IMR-90 (cell line): ENCODE measurements around the gene NOL6. TPM values are rescaled to one million over a fixed set of nuclear protein-coding genes. Genes with fewer than 3 reads are reported as not detected.
"Not testable (repeated sequence)": the region's sequence is repeated elsewhere in the genome, so short reads cannot be mapped to it uniquely, and the experiment has no call there.

ENCODE experiments used
- ATAC-seq: fragments of 200-7000 bp; cut with Tn5 transposase; 2 replicates; pipeline ENCODE4 v1.9.1; 2020; ENCODE audit warnings: low read depth, mild to moderate bottlenecking, moderate library complexity
- BruUV-seq: library from RNA; stranded (reverse); fragments of 400-500 nt; replicated peaks from 2 replicates; lab custom pipeline; 2021; lab: Mats Ljungman, UMichigan
- CTCF ChIA-PET: fragments of 300-600 bp; formaldehyde crosslinking; extraction: SDS; loops from one replicate; lab custom pipeline; 2021; ENCODE audit warnings: antibody characterized with exemption; lab: Yijun Ruan, JAX
- POLR2A ChIA-PET: fragments of 300-600 bp; sonication (Branson Sonifier 250); formaldehyde crosslinking; loops from one replicate; lab custom pipeline; 2022; ENCODE audit warnings: antibody characterized with exemption; ENCODE audit not compliant: unreplicated experiment; lab: Charles Lee
- DNase-seq: peaks from one replicate; pipeline ENCODE4 v3.0.0; 2013
- H2AFZ ChIP-seq: replicated peaks from 2 replicates; pipeline ENCODE3; 2013; ENCODE audit warnings: low read length, mild to moderate bottlenecking; ENCODE audit not compliant: poor library complexity
- H2AK5ac ChIP-seq: 2 replicates; pipeline ENCODE4 v1.6.1; 2013; ENCODE audit warnings: low read depth, low read length, inconsistent platforms
- H2AK9ac ChIP-seq: replicated peaks from 2 replicates; pipeline ENCODE3; 2013; ENCODE audit warnings: mild to moderate bottlenecking, low read depth, low read length, moderate library complexity; ENCODE audit not compliant: poor library complexity
- H2BK120ac ChIP-seq: 2 replicates; pipeline ENCODE4 v1.6.1; 2013; ENCODE audit warnings: low read depth, low read length, inconsistent platforms
- H2BK15ac ChIP-seq: 3 replicates; pipeline ENCODE4 v1.6.1; 2013; ENCODE audit warnings: low read depth, low read length, inconsistent platforms
- H2BK20ac ChIP-seq: 2 replicates; pipeline ENCODE4 v1.6.1; 2013; ENCODE audit warnings: low read depth, mild to moderate bottlenecking, inconsistent platforms, low read length, moderate library complexity
- H2BK5ac ChIP-seq: 2 replicates; pipeline ENCODE4 v1.6.1; 2013; ENCODE audit warnings: mild to moderate bottlenecking, low read depth, low read length, inconsistent platforms; ENCODE audit not compliant: poor library complexity, severe bottlenecking
- H3K14ac ChIP-seq: replicated peaks from 2 replicates; pipeline ENCODE4 v1.6.1; 2013; ENCODE audit warnings: low read depth, low read length, inconsistent platforms
- H3K18ac ChIP-seq: 2 replicates; pipeline ENCODE4 v1.6.1; 2013; ENCODE audit warnings: low read depth, low read length, control low read depth
- H3K23ac ChIP-seq: 2 replicates; pipeline ENCODE4 v1.6.1; 2013; ENCODE audit warnings: low read depth, low read length, inconsistent platforms
- H3K27ac ChIP-seq: 2 replicates; pipeline ENCODE4 v1.5.1; 2013; ENCODE audit warnings: mild to moderate bottlenecking, control low read depth, low read length; ENCODE audit not compliant: insufficient read depth
- H3K27me3 ChIP-seq: 2 replicates; pipeline ENCODE4 v1.6.1; 2013; ENCODE audit warnings: low read length; ENCODE audit not compliant: control insufficient read depth, insufficient read depth
- H3K36me3 ChIP-seq: 2 replicates; pipeline ENCODE4 v1.6.1; 2013; ENCODE audit warnings: low read length, mixed read lengths; ENCODE audit not compliant: control insufficient read depth, insufficient read depth
- H3K4ac ChIP-seq: 2 replicates; pipeline ENCODE4 v1.6.1; 2013; ENCODE audit warnings: low read depth, low read length, inconsistent platforms
- H3K4me1 ChIP-seq: 2 replicates; pipeline ENCODE4 v1.6.1; 2013; ENCODE audit warnings: low read length, mixed read lengths; ENCODE audit not compliant: control insufficient read depth, insufficient read depth
- H3K4me2 ChIP-seq: 2 replicates; pipeline ENCODE4 v1.6.1; 2013; ENCODE audit warnings: low read depth, mild to moderate bottlenecking, control low read depth, low read length, moderate library complexity
- H3K4me3 ChIP-seq: 2 replicates; pipeline ENCODE4 v1.5.1; 2013; ENCODE audit warnings: low read depth, mild to moderate bottlenecking, control low read depth, low read length, moderate library complexity; ENCODE audit not compliant: insufficient read depth
- H3K56ac ChIP-seq: 2 replicates; pipeline ENCODE4 v1.6.1; 2013; ENCODE audit warnings: low read length, inconsistent platforms; ENCODE audit not compliant: insufficient read depth; ENCODE audit errors: extremely low read depth
- H3K79me1 ChIP-seq, 2 experiments: 2 replicates each; pipeline ENCODE4 v1.6.1; 2013; ENCODE audit warnings: low read length in 2 of 2, inconsistent platforms in 1 of 2, low read depth in 1 of 2
- H3K9ac ChIP-seq: 2 replicates; pipeline ENCODE4 v1.6.1; 2013; ENCODE audit warnings: low read depth, low read length, control low read depth
- H3K9me1 ChIP-seq: 2 replicates; pipeline ENCODE4 v1.6.1; 2013; ENCODE audit warnings: low read length, inconsistent platforms; ENCODE audit not compliant: insufficient read depth
- H3K9me3 ChIP-seq: 2 replicates; pipeline ENCODE4 v1.6.1; 2013; ENCODE audit warnings: low read length; ENCODE audit not compliant: control insufficient read depth, insufficient read depth
- H4K20me1 ChIP-seq: 2 replicates; pipeline ENCODE4 v1.6.1; 2013; ENCODE audit warnings: low read length, inconsistent platforms; ENCODE audit not compliant: insufficient read depth
- H4K5ac ChIP-seq: 2 replicates; pipeline ENCODE4 v1.6.1; 2013; ENCODE audit warnings: mild to moderate bottlenecking, low read depth, low read length, control low read depth
- H4K8ac ChIP-seq, 2 experiments: 2 replicates each; pipeline ENCODE4 v1.6.1; 2013; ENCODE audit warnings: low read depth in 2 of 2, low read length in 2 of 2, control low read depth in 1 of 2, inconsistent platforms in 1 of 2
- H4K91ac ChIP-seq: 2 replicates; pipeline ENCODE4 v1.6.1; 2013; ENCODE audit warnings: low read depth, low read length, inconsistent platforms; ENCODE audit not compliant: insufficient read depth
- BHLHE40 ChIP-seq: fragments of 150-350 bp; IDR thresholded peaks from 2 replicates; pipeline ENCODE4 v1.6.1; 2016; ENCODE audit warnings: mild to moderate bottlenecking, low read depth, low read length
- WGBS, 2 experiments: methylation state at CpG; one replicate each; pipeline versions ENCODE4 v1.1.5 to v1.1.7; 2013; ENCODE audit warnings: missing lambda C conversion rate in 2 of 2; ENCODE audit not compliant: insufficient read length in 1 of 2; ENCODE audit errors: extremely low coverage in 2 of 2; 5-methylcytosine and 5-hydroxymethylcytosine counted together
- dilution Hi-C: fragments of 300-500 bp; cut with HindIII; formaldehyde crosslinking; loops from one replicate; pipeline ENCODE4 v1.14.3; 2018; ENCODE audit warnings: low sequenced_read_pairs; ENCODE audit not compliant: unreplicated experiment
- in situ Hi-C: fragments of 300-500 bp; cut with MboI; formaldehyde crosslinking; loops from 3 replicates; pipeline ENCODE4 v1.14.3; 2019; ENCODE audit warnings: low sequenced_read_pairs, inconsistent platforms, mixed read lengths
- intact Hi-C: fragments of 100-400 bp; cut with micrococcal nuclease; formaldehyde crosslinking; loops from 2 replicates; pipeline ENCODE4 v1.10.0; 2022
- polyA plus RNA-seq, 3 experiments: library from polyadenylated mRNA; depleted of rRNA; stranded (reverse); fragments of >200 nt; gene quantifications; 2 replicates each; pipeline ENCODE4 v1.2.3, GENCODE V29; 2012; ENCODE audit warnings: low replicate concordance in 1 of 3
- total RNA-seq: library from RNA; depleted of rRNA; stranded (reverse); fragments of >200 nt; gene quantifications from 2 replicates; pipeline ENCODE4 v1.2.3, GENCODE V29; 2012
- TF ChIP-seq, protein P1 (sequence below): fragments of 150-350 bp; IDR thresholded peaks from 2 replicates; pipeline ENCODE4 v1.6.1; 2017; ENCODE audit warnings: mild to moderate bottlenecking, antibody characterized with exemption, low read length, low read depth

Gene NOL6
- total and polyA plus RNA-seq, 2 of the 4 experiments (the other 2 are of a cell fraction): 47.3 to 71.7 TPM

DNA sequence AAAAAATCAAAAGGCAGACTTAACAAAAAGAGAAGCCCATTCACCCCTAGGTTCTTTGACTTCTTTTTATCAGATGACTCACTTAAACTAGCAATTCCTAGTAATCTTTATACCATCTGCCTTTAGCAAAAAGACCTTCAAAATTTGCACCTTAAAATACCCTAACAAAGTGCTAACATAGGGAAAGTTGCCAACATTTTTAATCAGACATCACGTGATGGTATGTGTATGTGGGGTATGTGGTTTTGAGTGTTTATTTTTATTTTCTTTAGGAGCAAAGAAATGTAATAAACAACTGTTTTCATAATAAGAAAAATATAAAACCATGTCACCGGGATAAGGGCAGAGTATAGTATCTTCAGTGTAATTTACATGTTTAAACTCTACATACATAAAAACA, 20.1 kb upstream of the NOL6 start:
- H4K8ac ChIP-seq, H2BK20ac ChIP-seq, H4K20me1 ChIP-seq, H3K4me2 ChIP-seq, H3K14ac ChIP-seq, H3K27me3 ChIP-seq, H4K91ac ChIP-seq, H3K4me1 ChIP-seq, dilution Hi-C loops, H2AFZ ChIP-seq, H3K9me1 ChIP-seq, H3K18ac ChIP-seq, H2BK15ac ChIP-seq, H2AK9ac ChIP-seq, H3K4me3 ChIP-seq, H2AK5ac ChIP-seq, H3K79me1 ChIP-seq, H4K5ac ChIP-seq, H2BK120ac ChIP-seq, in situ Hi-C loops, H3K9me3 ChIP-seq, H3K4ac ChIP-seq, H2BK5ac ChIP-seq, intact Hi-C loops, H3K9ac ChIP-seq, H3K23ac ChIP-seq, H3K56ac ChIP-seq, POLR2A ChIA-PET, H3K27ac ChIP-seq, H3K36me3 ChIP-seq, BruUV-seq: not testable (repeated sequence)
- WGBS, 2 experiments: no CpG with 5 or more reads among the region's 2 CpGs
- peak; percentile 38 for ATAC-seq
- CTCF ChIA-PET: interaction anchor here (0.6 kb wide), 1 partner anchor 885 kb away, joined by 3 read pairs; no protein-coding TSS in a partner anchor
- TF ChIP-seq, protein P1, sequence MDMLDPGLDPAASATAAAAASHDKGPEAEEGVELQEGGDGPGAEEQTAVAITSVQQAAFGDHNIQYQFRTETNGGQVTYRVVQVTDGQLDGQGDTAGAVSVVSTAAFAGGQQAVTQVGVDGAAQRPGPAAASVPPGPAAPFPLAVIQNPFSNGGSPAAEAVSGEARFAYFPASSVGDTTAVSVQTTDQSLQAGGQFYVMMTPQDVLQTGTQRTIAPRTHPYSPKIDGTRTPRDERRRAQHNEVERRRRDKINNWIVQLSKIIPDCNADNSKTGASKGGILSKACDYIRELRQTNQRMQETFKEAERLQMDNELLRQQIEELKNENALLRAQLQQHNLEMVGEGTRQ: peak; percentile 56
- TF ChIP-seq BHLHE40: peak; percentile 26; the same call in 1 of the 2 replicates
- DNase-seq: peak; percentile 10
